ENCODE measurements around the gene SLC51B. TPM values are rescaled to one million over a fixed set of nuclear protein-coding genes. Genes with fewer than 3 reads are reported as not detected.
A peak's percentile ranks its signal among the peaks of the same experiment; 100 is the strongest.

The SLC51B gene
- total and polyA plus RNA-seq, 10 donors, result 0.09 TPM; not detected in 9

- DNase-seq, result no peak
- Histone ChIP-seq H3K9me3 (no peaks in the 10 kb centered on the region), H3K27me3 (replicated peaks in 1 of 7) (no peaks in the 10 kb centered on the region), H3K4me1 (peaks cover 0 to 10% (median 0%) of the 10 kb centered on the region in 6 donors), H3K36me3 (peaks cover 0 to 16% (median 0%) of the 10 kb centered on the region in 6 donors), H3K27ac (no peak overlapping the region), H3K4me3 (no peak overlapping the region)
- intact Hi-C loops (cut with DNase I; ENCODE audit: low total_unique reads), result loop anchor here (10.0 kb wide), 1 partner anchor 218 kb away; no protein-coding TSS in a partner anchor
- 74 to 90% (median 81%) methylated on average over 8 of the region's 8 CpGs for WGBS, 5 donors
- TF ChIP-seq POLR2A (IDR thresholded peaks at IDR 0.05) (no peak), POLR2AphosphoS5 (IDR thresholded peaks at IDR 0.05) (no peak), CTCF (IDR thresholded peaks at IDR 0.05 in 8 of 11, conservative IDR thresholded peaks at IDR 0.05 in 3 of 11) (no peak)
Measured at GRCh38 chr15:65056868-65057548, 11.8 kb downstream of the SLC51B start.

- DNase-seq, result no peak
- TF ChIP-seq POLR2A (IDR thresholded peaks at IDR 0.05) (no peak), POLR2AphosphoS5 (IDR thresholded peaks at IDR 0.05) (no peak), CTCF (IDR thresholded peaks at IDR 0.05 in 8 of 11, conservative IDR thresholded peaks at IDR 0.05 in 3 of 11) (no peak)
- 87 to 97% (median 89%) methylated on average over 8 of the region's 8 CpGs for WGBS, 5 donors
- Histone ChIP-seq H3K9me3 (no peaks in the 10 kb centered on the region), H3K27ac (no peak overlapping the region), H3K4me3 (no peak overlapping the region), H3K4me1 (peaks cover 0 to 14% (median 0%) of the 10 kb centered on the region in 6 donors), H3K36me3 (peaks cover 0 to 16% (median 0%) of the 10 kb centered on the region in 6 donors), H3K27me3 (replicated peaks in 1 of 7) (no peaks in the 10 kb centered on the region)
- intact Hi-C loops (cut with DNase I; ENCODE audit: low total_unique reads), result loop anchor here (10.0 kb wide), 1 partner anchor 217 kb away; no protein-coding TSS in a partner anchor
Measured at GRCh38 chr15:65057549-65057940, 12.4 kb downstream of the SLC51B start.

GRCh38 chr15:65058394-65059368 lies 13.5 kb downstream of the SLC51B start:
- peaks cover 0 to 25% (median 0%) of the 10 kb centered on the region in 6 donors for H3K4me1 ChIP-seq
- H3K4me3 ChIP-seq, result no peak overlapping the region
- no peak for DNase-seq
- intact Hi-C loops (cut with DNase I; ENCODE audit: low total_unique reads), result loop anchor here (10.0 kb wide), 1 partner anchor 216 kb away; no protein-coding TSS in a partner anchor
- no peaks in the 10 kb centered on the region for H3K9me3 ChIP-seq
- no peaks in the 10 kb centered on the region for H3K27me3 ChIP-seq (replicated peaks in 1 of 7)
- whole genome bisulfite sequencing, 5 donors, result 84 to 89% (median 87%) methylated on average over 10 to 16 of the region's 16 CpGs
- H3K36me3 ChIP-seq, result peaks cover 0 to 12% (median 0%) of the 10 kb centered on the region in 6 donors
- peak overlapping the region in 2 of 8 donors; percentile 36 to 54 for H3K27ac ChIP-seq
- TF ChIP-seq POLR2A (IDR thresholded peaks at IDR 0.05) (no peak), CTCF (IDR thresholded peaks at IDR 0.05 in 8 of 11, conservative IDR thresholded peaks at IDR 0.05 in 3 of 11) (no peak), POLR2AphosphoS5 (IDR thresholded peaks at IDR 0.05) (peak in 1 of 3 donors; percentile 10)

Data from spleen (tissue), 11 donors.